NCI-H2196 (cell line): Measurements from ENCODE around the gene PAX9.

Source experiments
- DNase-seq: peaks from one replicate; lab custom pipeline; 2025; ENCODE audit not compliant: unreplicated experiment; lab: John Stamatoyannopoulos, UW

Gene PAX9

DNA sequence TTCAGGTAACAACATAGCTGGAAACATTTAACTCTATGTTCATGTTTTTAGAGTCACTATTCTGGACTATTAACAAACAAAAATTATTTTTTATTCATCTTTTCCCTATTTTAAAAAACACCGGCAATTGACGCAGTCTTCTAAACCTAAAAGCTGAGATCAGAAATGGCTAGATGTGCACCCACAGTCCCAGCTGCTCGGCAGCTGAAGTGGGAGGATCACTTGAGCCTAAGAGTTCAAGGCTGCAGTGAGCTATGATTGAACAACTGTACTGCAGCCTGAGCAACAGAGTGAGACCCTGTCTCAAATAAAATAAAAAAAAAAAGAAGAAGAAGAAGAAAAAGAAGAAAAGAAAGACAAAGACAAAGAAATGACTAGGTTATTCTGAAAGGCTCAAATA, 64.5 kb downstream of the PAX9 start:
- no peak for DNase-seq
